CD4-positive, alpha-beta T cell treated with Interleukin-2 at 100 ng/mL for 4 hours (primary cell): ENCODE results near the gene GRIK2.

ENCODE experiments used
- DNase-seq: peaks from one replicate; pipeline ENCODE4 v3.0.0-alpha.2; 2020; ENCODE audit warnings: low spot score

GRIK2 gene

GRCh38 chr6:101454106-101454676 lies 60.7 kb downstream of the GRIK2 start:
- DNase-seq, result no peak

- no peak for DNase-seq
Observed at GRCh38 chr6:101458336-101458735, 64.8 kb downstream of the GRIK2 start.

- no peak for DNase-seq
Observed at GRCh38 chr6:101458826-101459225, 65.3 kb downstream of the GRIK2 start.

GRCh38 chr6:101462576-101462975 lies 69.1 kb downstream of the GRIK2 start:
- no peak for DNase-seq

- DNase-seq, result no peak
Observed at GRCh38 chr6:101465863-101466262, 72.4 kb downstream of the GRIK2 start.

- DNase-seq, result no peak
Observed at GRCh38 chr6:101477436-101477835, 83.9 kb downstream of the GRIK2 start.

GRCh38 chr6:101478891-101479290 lies 85.4 kb downstream of the GRIK2 start:
- DNase-seq, result no peak

- DNase-seq, result no peak
Observed at GRCh38 chr6:101482606-101483005, 89.1 kb downstream of the GRIK2 start.

GRCh38 chr6:101484781-101485180 lies 91.3 kb downstream of the GRIK2 start:
- DNase-seq, result no peak

GRCh38 chr6:101486124-101486523 lies 92.6 kb downstream of the GRIK2 start:
- no peak for DNase-seq

GRCh38 chr6:101486726-101487125 lies 93.2 kb downstream of the GRIK2 start:
- DNase-seq, result no peak

GRCh38 chr6:101489456-101489855 lies 95.9 kb downstream of the GRIK2 start:
- DNase-seq, result no peak

GRCh38 chr6:101490857-101491256 lies 97.3 kb downstream of the GRIK2 start:
- no peak for DNase-seq

- DNase-seq, result no peak
Observed at GRCh38 chr6:101502818-101503217, 109.3 kb downstream of the GRIK2 start.

- no peak for DNase-seq
Observed at GRCh38 chr6:101509536-101509935, 116.0 kb downstream of the GRIK2 start.

- DNase-seq, result no peak
Observed at GRCh38 chr6:101513181-101513580, 119.7 kb downstream of the GRIK2 start.

- DNase-seq, result no peak
Observed at GRCh38 chr6:101516578-101516977, 123.1 kb downstream of the GRIK2 start.

GRCh38 chr6:101517632-101518031 lies 124.1 kb downstream of the GRIK2 start:
- DNase-seq, result no peak

- no peak for DNase-seq
Observed at GRCh38 chr6:101522254-101522653, 128.7 kb downstream of the GRIK2 start.

GRCh38 chr6:101527467-101527866 lies 134.0 kb downstream of the GRIK2 start:
- no peak for DNase-seq

GRCh38 chr6:101528801-101529200 lies 135.3 kb downstream of the GRIK2 start:
- no peak for DNase-seq

- DNase-seq, result no peak
Observed at GRCh38 chr6:101531538-101531937, 138.0 kb downstream of the GRIK2 start.

GRCh38 chr6:101534386-101534785 lies 140.9 kb downstream of the GRIK2 start:
- DNase-seq, result no peak

GRCh38 chr6:101534821-101535220 lies 141.3 kb downstream of the GRIK2 start:
- no peak for DNase-seq
